K562 (cell line): ENCODE measurements around the gene MBNL2. TPM values are rescaled to one million over a fixed set of nuclear protein-coding genes. Genes with fewer than 3 reads are reported as not detected.

Experiments
- ATAC-seq: fragments of 200-7000 bp; cut with Tn5 transposase; 3 replicates; pipeline ENCODE4 v1.9.1; 2020; ENCODE audit warnings: moderate library complexity
- BruUV-seq: library from RNA; stranded (reverse); fragments of 400-500 nt; replicated peaks from 2 replicates; lab custom pipeline; 2021; lab: Mats Ljungman, UMichigan
- CTCF ChIA-PET: fragments of 300-600 bp; formaldehyde crosslinking; extraction: SDS; loops from one replicate; lab custom pipeline; 2021; ENCODE audit warnings: low intra/inter-chr PET ratio; lab: Yijun Ruan, JAX
- POLR2A ChIA-PET: fragments of 300-600, 350-650 bp; sonication (Branson Sonifier 250); formaldehyde crosslinking; extraction: SDS; loops from one replicate; lab custom pipeline; 2021; ENCODE audit warnings: antibody characterized with exemption, inconsistent platforms; lab: Yijun Ruan, JAX
- DNase-seq, 4 experiments: peaks; one replicate each; pipeline versions ENCODE4 v3.0.0 to v3.0.0-alpha.2; 2011 to 2018; ENCODE audit warnings: low spot score in 3 of 4, mixed read lengths in 3 of 4; ENCODE audit errors: extremely low read depth in 1 of 4
- FAIRE-seq: peaks from 2 replicates; lab custom pipeline; 2011; peaks lifted over from hg19 to GRCh38; lab: Jason Lieb, UNC
- H2AFZ ChIP-seq: 2 replicates; pipeline ENCODE4 v1.6.0; 2011; ENCODE audit warnings: low read depth, low read length, control low read depth, inconsistent platforms
- H3K27ac ChIP-seq: fragments of 200-600 bp; 3 replicates; pipeline ENCODE4 v1.8.0; 2011; ENCODE audit warnings: low read depth, mild to moderate bottlenecking, control low read depth, inconsistent platforms, low read length, moderate library complexity, mixed read lengths; ENCODE audit errors: extremely low read depth
- H3K27me3 ChIP-seq, 2 experiments: fragments of 300-600 bp in 1 of 2; 2 replicates in 1 of 2; 3 replicates in 1 of 2; pipeline versions ENCODE4 v1.6.0 to v1.8.0; 2011; ENCODE audit warnings: inconsistent platforms in 2 of 2, low read length in 2 of 2, mild to moderate bottlenecking in 1 of 2, mixed read lengths in 1 of 2, moderate library complexity in 1 of 2; ENCODE audit not compliant: control insufficient read depth in 2 of 2, insufficient read depth in 2 of 2
- H3K36me3 ChIP-seq: fragments of 300-600 bp; 3 replicates; pipeline ENCODE4 v1.8.0; 2011; ENCODE audit warnings: mild to moderate bottlenecking, low read length, inconsistent platforms; ENCODE audit not compliant: control insufficient read depth, insufficient read depth
- H3K4me1 ChIP-seq, 2 experiments: fragments of 200-600 bp in 1 of 2; replicated peaks in 1 of 2; 2 replicates in 1 of 2; 3 replicates in 1 of 2; pipeline versions ENCODE4 v1.5.1 to v1.8.0; 2011; ENCODE audit warnings: inconsistent platforms in 2 of 2, low read length in 2 of 2, mild to moderate bottlenecking in 1 of 2, mixed read lengths in 1 of 2, moderate library complexity in 1 of 2; ENCODE audit not compliant: control insufficient read depth in 2 of 2, insufficient read depth in 2 of 2
- H3K4me2 ChIP-seq: 2 replicates; pipeline ENCODE4 v1.6.1; 2011; ENCODE audit warnings: low read length, control low read depth, inconsistent platforms, mixed read lengths; ENCODE audit not compliant: insufficient read depth
- H3K4me3 ChIP-seq: fragments of 200-600 bp; sonication (generic), shearing (Covaris generic); 2 replicates; pipeline ENCODE4 v1.5.1; 2016; ENCODE audit warnings: control low read depth, inconsistent platforms
- H3K79me2 ChIP-seq: fragments of 200-600 bp; 3 replicates; pipeline ENCODE4 v1.8.0; 2011; ENCODE audit warnings: low read length, inconsistent platforms; ENCODE audit not compliant: control insufficient read depth, insufficient read depth
- H3K9ac ChIP-seq, 2 experiments: 2 replicates each; pipeline versions ENCODE4 v1.6.0 to v1.6.1; 2011; ENCODE audit warnings: low read depth in 2 of 2, low read length in 2 of 2, control low read depth in 1 of 2, inconsistent platforms in 1 of 2, mild to moderate bottlenecking in 1 of 2, mixed read lengths in 1 of 2; ENCODE audit not compliant: insufficient read depth in 1 of 2
- H3K9me1 ChIP-seq: one replicate; pipeline ENCODE4 v1.6.0; 2011; ENCODE audit warnings: inconsistent platforms, mild to moderate bottlenecking, low read length, moderate library complexity; ENCODE audit not compliant: control insufficient read depth, insufficient read depth
- H3K9me3 ChIP-seq: replicated peaks from 2 replicates; pipeline ENCODE4 v1.5.1; 2011; ENCODE audit warnings: low read depth, low read length, inconsistent platforms; ENCODE audit not compliant: control insufficient read depth, insufficient read depth
- H4K20me1 ChIP-seq: replicated peaks from 2 replicates; pipeline ENCODE4 v1.6.1; 2011; ENCODE audit warnings: low read length, inconsistent platforms, mixed read lengths; ENCODE audit not compliant: control insufficient read depth, insufficient read depth
- ATF2 ChIP-seq: sonication (generic); formaldehyde crosslinking; IDR thresholded peaks from 2 replicates; pipeline ENCODE4 v1.8.1; 2022; ENCODE audit warnings: missing genetic modification reagents
- ATF3 ChIP-seq, 2 experiments: fragments of 450-650 bp in 1 of 2; sonication (generic) in 1 of 2; formaldehyde crosslinking in 1 of 2; IDR thresholded peaks in 1 of 2; conservative IDR thresholded peaks in 1 of 2; 2 replicates each; pipeline versions ENCODE4 v1.6.1 to v1.8.1; 2016 to 2023; ENCODE audit warnings: mild to moderate bottlenecking in 2 of 2, moderate library complexity in 2 of 2, inconsistent platforms in 1 of 2, missing genetic modification reagents in 1 of 2
- NR4A1 ChIP-seq, 2 experiments: fragments of 250-450 bp in 1 of 2; fragments of 450-650 bp in 1 of 2; sonication (Bioruptor Pico) in 1 of 2; IDR thresholded peaks; 2 replicates each; pipeline versions ENCODE4 v1.4.0 to v1.6.1; 2016 to 2020; ENCODE audit warnings: mild to moderate bottlenecking in 2 of 2, missing compliant biosample characterization in 1 of 2, missing genetic modification characterization in 1 of 2, moderate library complexity in 1 of 2
- SP1 ChIP-seq: sonication (generic); formaldehyde crosslinking; IDR thresholded peaks from 2 replicates; pipeline ENCODE4 v1.8.1; 2022; ENCODE audit warnings: mild to moderate bottlenecking, missing genetic modification reagents
- ZNF589 ChIP-seq: fragments of 200-800 bp; sonication (Bioruptor generic); IDR thresholded peaks from 2 replicates; pipeline ENCODE4 v1.6.1; 2016; ENCODE audit warnings: low read depth, missing genetic modification characterization, missing compliant biosample characterization
- WGBS: fragments of 100-300 bp; shearing (Covaris generic); methylation state at CpG from one replicate; pipeline ENCODE4 v1.1.6; 2016; ENCODE audit warnings: low coverage, mixed read lengths; ENCODE audit not compliant: insufficient coverage; ENCODE audit errors: missing lambda C conversion rate; 5-methylcytosine and 5-hydroxymethylcytosine counted together
- in situ Hi-C: fragments of 300-500 bp; cut with MboI; formaldehyde crosslinking; loops from 4 replicates; pipeline ENCODE4 v1.15.0; 2018; ENCODE audit warnings: inconsistent platforms, mixed read lengths
- intact Hi-C: fragments of 100-400 bp; cut with micrococcal nuclease; formaldehyde crosslinking; loops from 2 replicates; pipeline ENCODE4 v1.14.2; 2022
- polyA plus RNA-seq, 8 experiments: library from polyadenylated mRNA; depleted of rRNA in 4 of 8; stranded (reverse) in 5 of 8; unstranded in 3 of 8; fragments of >200 nt; fragmentation: Nextera tagmentation in 2 of 8; fragmentation: Illumina TruSeq in 1 of 8; extraction: Ambion mirVana in 2 of 8; extraction: Trizol in 1 of 8; gene quantifications; 2 replicates each; pipeline versions ENCODE4 v1.2.1 to v1.2.3, GENCODE V29; 2011 to 2014; ENCODE audit warnings: inconsistent platforms in 1 of 8, missing spikeins in 1 of 8
- total RNA-seq, 7 experiments: library from RNA; depleted of rRNA in 6 of 7; stranded (reverse); fragments of >200 nt in 6 of 7; fragmentation: Illumina TruSeq in 2 of 7; extraction: Trizol in 2 of 7; gene quantifications; 2 replicates each; pipeline versions ENCODE4 v1.2.1 to v1.2.3, GENCODE V29; 2011 to 2021; ENCODE audit warnings: low replicate concordance in 1 of 7

MBNL2 gene
- total and polyA plus RNA-seq, 9 of the 15 experiments (the other 6 are each of a cell fraction or from before 2014, with no cell fraction given): 7.0 to 24.8 (median 13.8) TPM

GRCh38 chr13:97279913-97280312 lies 57.8 kb downstream of the MBNL2 start:
- no peak for ATAC-seq
- BruUV-seq: no TSS peak
- no peak for TF ChIP-seq ATF3 (IDR thresholded peaks at IDR 0.05)
- no peak for TF ChIP-seq ATF3 (CRISPR knock-in tag; conservative IDR thresholded peaks at IDR 0.05)
- no peak for TF ChIP-seq NR4A1 (CRISPR knock-in tag; IDR thresholded peaks at IDR 0.05)
- TF ChIP-seq NR4A1 (tag; IDR thresholded peaks at IDR 0.05): no peak
- no peak for TF ChIP-seq SP1
- no peak for TF ChIP-seq ATF2 (CRISPR knock-in tag)
- no peak for TF ChIP-seq ZNF589 (CRISPR knock-in tag)
- TF ChIP-seq, all 486 proteins: peak for 0
- 66% methylated on average over 5 of the region's 5 CpGs for WGBS
- H3K79me2 ChIP-seq: peaks cover 84% of the 10 kb centered on the region
- peaks cover 4% of the 10 kb centered on the region for H3K9me1 ChIP-seq
- H3K4me1 ChIP-seq: no peaks in the 10 kb centered on the region
- no peak overlapping the region for H3K27ac ChIP-seq
- no peak for DNase-seq
- H3K9me3 ChIP-seq: no peaks in the 10 kb centered on the region
- H3K4me3 ChIP-seq: no peak overlapping the region
- intact Hi-C loops: no loop called here
- H3K4me2 ChIP-seq: no peak overlapping the region
- H3K36me3 ChIP-seq: peaks cover 19% of the 10 kb centered on the region
- in situ Hi-C loops: no loop called here
- H3K27me3 ChIP-seq: no peaks in the 10 kb centered on the region
- peaks cover 17% of the 10 kb centered on the region for H4K20me1 ChIP-seq
- no peak for FAIRE-seq
- H3K9ac ChIP-seq: no peak overlapping the region
- no peak overlapping the region for H2AFZ ChIP-seq
- ChIA-PET POLR2A (no interaction called here), CTCF (no interaction called here)
